HG03571 (cell line): ENCODE measurements around the gene TTC7B.

ENCODE experiments used
- ATAC-seq: cut with Tn5 transposase; IDR thresholded peaks from one replicate; pipeline ENCODE4 v1.9.1; 2021; ENCODE audit not compliant: unreplicated experiment

Gene TTC7B

DNA sequence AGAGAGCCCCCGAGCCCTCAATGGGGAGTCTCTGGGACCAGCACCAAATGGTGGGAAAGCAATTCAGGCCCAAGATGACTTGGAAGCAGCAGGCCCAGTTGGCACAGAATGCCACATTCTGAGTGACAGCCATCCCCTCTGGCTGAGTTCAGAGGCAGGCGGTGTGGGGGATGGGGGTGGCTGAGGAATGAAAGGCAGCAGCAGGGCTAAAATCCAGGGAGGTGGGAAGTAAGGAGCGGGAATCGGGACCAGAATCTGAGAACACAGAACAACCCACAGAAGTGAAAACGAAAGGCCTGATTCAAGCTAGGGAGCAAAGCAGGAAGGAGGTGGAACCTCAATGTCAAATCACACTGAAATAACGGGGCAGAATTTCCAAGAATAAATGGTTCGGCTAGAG lies 248.2 kb downstream of the TTC7B start:
- no peak for ATAC-seq

GRCh38 chr14:90567191-90567590 lies 249.0 kb downstream of the TTC7B start:
- ATAC-seq = no peak

GRCh38 chr14:90566481-90566880 lies 249.7 kb downstream of the TTC7B start:
- ATAC-seq = no peak

GRCh38 chr14:90564496-90564895 lies 251.7 kb downstream of the TTC7B start:
- ATAC-seq = no peak

GRCh38 chr14:90562652-90563051 lies 253.6 kb downstream of the TTC7B start:
- no peak for ATAC-seq

GRCh38 chr14:90561920-90562319 lies 254.3 kb downstream of the TTC7B start:
- no peak for ATAC-seq

DNA sequence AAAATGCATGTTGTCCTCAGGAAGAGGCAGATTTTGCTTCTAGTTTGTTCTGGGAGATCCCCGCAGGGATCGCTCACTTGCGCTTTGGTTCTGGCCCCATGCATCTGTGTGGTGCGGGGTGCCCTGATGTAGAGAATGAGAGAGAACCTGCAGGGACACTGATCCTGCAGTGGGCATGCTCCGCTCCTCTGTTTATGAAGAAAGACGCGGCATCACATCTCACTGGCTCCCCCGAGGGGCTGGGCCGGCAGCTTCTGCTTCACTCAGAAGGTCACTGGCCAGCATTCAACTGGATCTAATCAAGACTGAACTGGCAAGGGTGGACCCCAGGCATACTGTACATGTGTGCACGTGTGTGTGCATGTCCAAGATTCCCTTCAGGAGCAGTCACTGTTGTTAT lies 255.2 kb downstream of the TTC7B start:
- no peak for ATAC-seq

DNA sequence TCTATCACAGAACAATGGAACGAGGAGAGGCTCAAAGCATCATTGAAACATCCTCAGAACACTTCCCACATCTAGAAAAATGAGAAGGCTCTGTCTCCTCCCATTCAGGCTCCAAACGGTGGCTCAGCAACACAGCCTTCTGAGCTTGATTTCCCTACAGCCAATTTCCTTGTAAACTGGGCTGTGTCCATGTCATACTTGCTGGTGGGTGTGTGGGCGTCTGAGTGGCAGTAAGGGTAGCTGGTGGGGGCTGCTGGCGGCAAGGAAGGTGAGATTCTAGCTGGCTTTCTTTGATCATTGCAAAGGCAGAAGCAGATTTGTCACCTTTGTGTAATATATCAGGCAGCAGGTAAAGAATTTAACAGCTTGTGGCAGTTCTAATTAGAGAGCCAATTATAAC lies 255.7 kb downstream of the TTC7B start:
- ATAC-seq = no peak

DNA sequence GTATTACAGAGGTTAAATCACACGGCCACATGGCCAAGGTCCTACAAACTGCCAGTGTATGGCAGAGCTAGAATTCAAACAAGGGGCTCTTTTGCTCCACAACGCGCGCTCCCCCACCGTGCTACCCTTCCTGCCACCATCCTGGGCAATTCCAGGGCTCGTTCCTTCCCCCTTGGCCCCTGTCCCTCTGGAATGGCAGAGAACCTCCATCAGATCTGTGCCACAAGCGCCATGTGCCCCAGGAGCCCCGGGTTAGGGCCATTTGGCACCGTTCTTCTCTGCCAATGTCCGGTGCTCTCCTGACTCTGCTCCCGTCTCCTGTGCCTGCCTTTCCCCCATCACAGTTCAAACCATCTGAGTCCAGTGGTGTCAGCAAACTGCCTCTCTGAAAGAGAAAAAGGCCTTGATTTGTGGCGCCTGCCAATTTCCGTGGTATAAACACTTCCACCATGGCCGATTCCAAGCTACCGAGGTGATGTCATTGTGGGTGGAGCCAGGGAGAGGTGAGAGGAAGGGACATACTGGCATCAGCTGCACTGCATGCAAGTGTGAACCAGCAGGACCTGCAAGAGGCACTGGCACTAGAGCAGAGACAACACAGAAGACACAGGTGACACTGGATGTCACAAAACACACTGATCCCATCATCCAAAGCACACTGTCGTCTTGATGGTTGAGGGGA lies 256.3 kb downstream of the TTC7B start:
- no peak for ATAC-seq

- no peak for ATAC-seq
Observed at GRCh38 chr14:90558983-90559590, 257.1 kb downstream of the TTC7B start.

GRCh38 chr14:90558041-90558982 lies 257.9 kb downstream of the TTC7B start:
- ATAC-seq = no peak

DNA sequence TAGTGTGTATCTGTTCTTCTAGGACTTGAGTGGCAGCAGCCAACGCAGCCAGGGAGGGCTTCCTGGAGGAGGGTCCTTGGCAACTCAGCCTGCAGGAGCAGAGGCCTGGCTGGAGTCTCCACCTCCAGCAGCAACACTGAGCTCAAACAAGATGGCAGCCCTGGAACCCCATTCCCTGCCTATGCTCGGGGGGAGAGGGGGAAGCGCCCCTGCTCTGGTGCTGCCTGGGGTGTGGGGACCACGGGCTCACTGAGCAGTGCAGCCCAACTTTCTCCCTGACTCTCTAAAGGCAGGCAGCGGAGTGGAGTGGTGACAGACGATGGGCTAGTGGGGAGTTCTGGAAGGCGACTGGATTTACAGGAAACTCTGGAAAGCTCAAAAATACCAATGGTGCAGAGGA lies 258.7 kb downstream of the TTC7B start:
- no peak for ATAC-seq

GRCh38 chr14:90556666-90557450 lies 259.4 kb downstream of the TTC7B start:
- no peak for ATAC-seq

DNA sequence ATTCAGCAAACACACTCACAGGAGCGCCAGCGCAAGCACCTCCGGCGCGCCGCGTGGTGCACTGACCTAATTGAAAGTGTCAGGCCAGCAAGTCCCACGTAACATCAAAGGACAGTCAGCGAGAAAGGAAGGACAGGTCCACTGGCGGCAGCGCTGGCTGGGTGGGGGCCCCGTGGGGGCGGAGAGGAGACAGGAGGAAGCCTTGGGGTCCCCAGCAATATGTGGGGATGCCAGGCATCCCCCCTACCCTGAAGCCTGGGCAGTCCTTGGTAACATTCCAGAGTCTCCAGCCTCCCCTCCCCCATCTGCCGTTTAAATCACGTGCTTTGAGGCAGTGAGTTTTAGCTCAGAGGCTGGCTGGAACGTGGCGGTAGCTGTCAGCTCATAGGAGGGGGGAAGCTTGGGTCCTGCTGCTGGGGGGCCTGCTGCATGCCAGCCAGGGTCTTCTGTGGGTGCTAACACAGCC lies 260.2 kb downstream of the TTC7B start:
- no peak for ATAC-seq

GRCh38 chr14:90555126-90556011 lies 260.9 kb downstream of the TTC7B start:
- ATAC-seq = no peak

- ATAC-seq = no peak
Observed at GRCh38 chr14:90554341-90554740, 261.9 kb downstream of the TTC7B start.

- ATAC-seq = no peak
Observed at GRCh38 chr14:90553921-90554336, 262.3 kb downstream of the TTC7B start.

- ATAC-seq = no peak
Observed at GRCh38 chr14:90553298-90553920, 262.8 kb downstream of the TTC7B start.

DNA sequence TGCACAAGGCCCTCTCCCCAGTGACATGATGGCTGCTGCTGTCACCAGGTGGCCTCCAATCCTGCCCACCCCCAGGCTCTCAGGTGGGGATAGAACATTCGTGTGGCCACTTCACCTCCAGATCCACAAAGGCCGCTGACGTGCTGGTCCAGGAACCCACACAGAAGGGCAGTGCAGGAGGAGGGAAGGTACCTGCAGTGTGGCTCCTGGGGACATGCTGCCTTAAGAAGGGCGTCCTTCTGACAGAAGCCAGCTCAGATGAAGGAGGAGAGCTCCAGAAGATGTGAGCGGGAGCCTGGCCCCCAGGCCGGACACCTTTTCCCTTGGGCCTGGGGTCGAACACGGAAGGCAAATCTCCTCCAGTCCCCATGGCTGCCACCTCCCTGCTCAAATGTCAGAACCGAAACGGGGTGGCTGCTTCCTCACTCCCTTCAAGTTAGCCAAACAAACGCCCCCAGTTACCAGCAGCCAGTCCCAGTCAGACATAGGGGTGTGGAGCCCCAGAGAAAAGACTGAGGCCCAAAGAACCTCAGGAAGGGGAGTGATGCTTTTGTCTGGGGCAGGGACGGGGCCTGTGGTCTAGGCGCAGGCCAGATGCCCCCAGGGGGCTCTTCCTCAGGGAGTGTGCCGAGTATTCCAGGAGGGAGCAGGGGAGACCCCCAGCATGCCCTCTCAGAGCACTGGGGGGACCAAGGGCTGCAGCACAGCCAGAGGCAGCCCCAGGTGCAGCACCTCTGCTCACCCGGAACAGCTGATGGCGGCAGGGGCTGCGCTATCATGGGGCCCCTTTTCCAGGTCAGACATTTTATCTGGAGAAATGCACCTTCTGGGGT lies 263.5 kb downstream of the TTC7B start:
- no peak for ATAC-seq
